ENCODE data around the gene CER1. TPM values are rescaled to one million over a fixed set of nuclear protein-coding genes. Genes with fewer than 3 reads are reported as not detected.

CER1 gene
- total and polyA plus RNA-seq, 2 of the 4 experiments (the other 2 are of a cell fraction): not detected

DNA sequence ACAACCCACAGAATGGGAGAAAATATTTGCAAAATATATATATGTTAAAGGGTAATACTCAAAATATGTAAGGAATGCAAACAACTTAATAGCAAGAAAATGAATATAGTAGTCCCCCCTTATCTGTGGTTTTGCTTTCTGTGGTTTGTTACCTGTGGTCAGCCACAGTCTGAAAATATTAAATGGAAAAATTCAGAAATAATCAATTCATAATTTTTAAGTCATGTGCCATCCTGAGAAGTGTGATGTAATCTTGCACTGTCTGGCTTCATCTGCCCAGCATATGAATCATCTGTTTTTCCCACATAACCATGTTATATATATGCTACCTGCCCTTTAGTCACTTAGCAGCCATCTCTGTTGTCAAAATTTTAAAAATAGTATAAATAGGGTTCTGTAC is 11.7 kb downstream of the CER1 start:
- H4K20me1 ChIP-seq (ENCODE audit: insufficient read depth, low read length): no peaks in the 10 kb centered on the region
- no peak overlapping the region for H3K18ac ChIP-seq (ENCODE audit: low read depth, low read length)
- intact Hi-C loops (cut with micrococcal nuclease) (no loop called here), dilution Hi-C loops (cut with HindIII; ENCODE audit: low sequenced_read_pairs, unreplicated experiment) (no loop called here), in situ Hi-C loops (cut with MboI; ENCODE audit: low sequenced_read_pairs) (no loop called here)
- no peak for TF ChIP-seq SMC3 (IDR thresholded peaks at IDR 0.05; ENCODE audit: low read depth, low read length)
- TF ChIP-seq, protein P1, sequence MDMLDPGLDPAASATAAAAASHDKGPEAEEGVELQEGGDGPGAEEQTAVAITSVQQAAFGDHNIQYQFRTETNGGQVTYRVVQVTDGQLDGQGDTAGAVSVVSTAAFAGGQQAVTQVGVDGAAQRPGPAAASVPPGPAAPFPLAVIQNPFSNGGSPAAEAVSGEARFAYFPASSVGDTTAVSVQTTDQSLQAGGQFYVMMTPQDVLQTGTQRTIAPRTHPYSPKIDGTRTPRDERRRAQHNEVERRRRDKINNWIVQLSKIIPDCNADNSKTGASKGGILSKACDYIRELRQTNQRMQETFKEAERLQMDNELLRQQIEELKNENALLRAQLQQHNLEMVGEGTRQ (IDR thresholded peaks at IDR 0.05; ENCODE audit: low read depth, low read length): no peak
- no peak for TF ChIP-seq RCOR1 (IDR thresholded peaks at IDR 0.05; ENCODE audit: insufficient replicate concordance, low read length)
- TF ChIP-seq RAD21 (IDR thresholded peaks at IDR 0.05; ENCODE audit: low read length): no peak
- TF ChIP-seq RFX5 (IDR thresholded peaks at IDR 0.05; ENCODE audit: low read depth, low read length): no peak
- TF ChIP-seq BHLHE40 (IDR thresholded peaks at IDR 0.05; ENCODE audit: low read depth, low read length): peak; percentile 63; the same call in 1 of the 2 replicates
- TF ChIP-seq CEBPB (IDR thresholded peaks at IDR 0.05; ENCODE audit: low read depth, low read length): peak; percentile 48; the same call in 1 of the 2 replicates
- TF ChIP-seq NFE2L2 (IDR thresholded peaks at IDR 0.05; ENCODE audit: low read depth, low read length): no peak
- TF ChIP-seq, protein P2, sequence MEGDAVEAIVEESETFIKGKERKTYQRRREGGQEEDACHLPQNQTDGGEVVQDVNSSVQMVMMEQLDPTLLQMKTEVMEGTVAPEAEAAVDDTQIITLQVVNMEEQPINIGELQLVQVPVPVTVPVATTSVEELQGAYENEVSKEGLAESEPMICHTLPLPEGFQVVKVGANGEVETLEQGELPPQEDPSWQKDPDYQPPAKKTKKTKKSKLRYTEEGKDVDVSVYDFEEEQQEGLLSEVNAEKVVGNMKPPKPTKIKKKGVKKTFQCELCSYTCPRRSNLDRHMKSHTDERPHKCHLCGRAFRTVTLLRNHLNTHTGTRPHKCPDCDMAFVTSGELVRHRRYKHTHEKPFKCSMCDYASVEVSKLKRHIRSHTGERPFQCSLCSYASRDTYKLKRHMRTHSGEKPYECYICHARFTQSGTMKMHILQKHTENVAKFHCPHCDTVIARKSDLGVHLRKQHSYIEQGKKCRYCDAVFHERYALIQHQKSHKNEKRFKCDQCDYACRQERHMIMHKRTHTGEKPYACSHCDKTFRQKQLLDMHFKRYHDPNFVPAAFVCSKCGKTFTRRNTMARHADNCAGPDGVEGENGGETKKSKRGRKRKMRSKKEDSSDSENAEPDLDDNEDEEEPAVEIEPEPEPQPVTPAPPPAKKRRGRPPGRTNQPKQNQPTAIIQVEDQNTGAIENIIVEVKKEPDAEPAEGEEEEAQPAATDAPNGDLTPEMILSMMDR (conservative IDR thresholded peaks at IDR 0.05; ENCODE audit: low read depth, low read length): no peak
- TF ChIP-seq FOS (IDR thresholded peaks at IDR 0.05; ENCODE audit: low read depth, low read length): no peak
- TF ChIP-seq MAZ (IDR thresholded peaks at IDR 0.05; ENCODE audit: borderline replicate concordance, low read depth, low read length): no peak
- H3K4me1 ChIP-seq (ENCODE audit: control insufficient read depth, insufficient read depth, low read length): no peaks in the 10 kb centered on the region
- no peak for ATAC-seq (ENCODE audit: low read depth)
- no peaks in the 10 kb centered on the region for H3K79me1 ChIP-seq (ENCODE audit: low read depth in 1 of 2, low read length in 2 of 2)
- CTCF ChIA-PET: no interaction called here
- H4K91ac ChIP-seq (ENCODE audit: insufficient read depth, low read depth, low read length): no peak overlapping the region
- H2BK5ac ChIP-seq (ENCODE audit: low read depth, low read length, poor library complexity, severe bottlenecking): no peak overlapping the region
- no peaks in the 10 kb centered on the region for H3K36me3 ChIP-seq (ENCODE audit: control insufficient read depth, insufficient read depth, low read length)
- no peaks in the 10 kb centered on the region for H3K27me3 ChIP-seq (ENCODE audit: control insufficient read depth, insufficient read depth, low read length)
- H3K4me3 ChIP-seq (ENCODE audit: insufficient read depth, low read depth, low read length): no peak overlapping the region
- no peak overlapping the region for H4K8ac ChIP-seq (ENCODE audit: low read depth in 2 of 2, low read length in 2 of 2)
- no peak overlapping the region for H3K56ac ChIP-seq (ENCODE audit: extremely low read depth, insufficient read depth, low read length)
- H3K9ac ChIP-seq (ENCODE audit: low read depth, low read length): no peak overlapping the region
- H2AK5ac ChIP-seq (ENCODE audit: low read depth, low read length): no peak overlapping the region
- no peak overlapping the region for H3K23ac ChIP-seq (ENCODE audit: low read depth, low read length)
- H3K9me3 ChIP-seq (ENCODE audit: control insufficient read depth, insufficient read depth, low read length): no peaks in the 10 kb centered on the region
- H4K5ac ChIP-seq (ENCODE audit: low read depth, low read length): no peak overlapping the region
- no peak overlapping the region for H2BK15ac ChIP-seq (ENCODE audit: low read depth, low read length)
- H2AK9ac ChIP-seq (replicated peaks; ENCODE audit: low read depth, low read length, poor library complexity): no peak overlapping the region
- no peak overlapping the region for H2BK20ac ChIP-seq (ENCODE audit: low read depth, low read length)
- H3K9me1 ChIP-seq (ENCODE audit: insufficient read depth, low read length): no peaks in the 10 kb centered on the region
- H3K27ac ChIP-seq (ENCODE audit: insufficient read depth, low read length): no peak overlapping the region
- no peak overlapping the region for H3K4ac ChIP-seq (ENCODE audit: low read depth, low read length)
- H3K4me2 ChIP-seq (ENCODE audit: low read depth, low read length): no peak overlapping the region
- POLR2A ChIA-PET (ENCODE audit: unreplicated experiment): no interaction called here
- no peak overlapping the region for H2AFZ ChIP-seq (replicated peaks; ENCODE audit: low read length, poor library complexity)
- H2BK120ac ChIP-seq (ENCODE audit: low read depth, low read length): no peak overlapping the region
- DNase-seq: peak; percentile 26
- H3K14ac ChIP-seq (replicated peaks; ENCODE audit: low read depth, low read length): no peak overlapping the region
- BruUV-seq (replicated peaks): no TSS peak

Measured in IMR-90 (cell line).